RWPE2 (cell line): ENCODE data around the gene FAM204A.

Experiments
- ATAC-seq: fragments of 200-7000 bp; cut with Tn5 transposase; 3 replicates; pipeline ENCODE4 v1.9.1; 2021; ENCODE audit warnings: low read depth
- DNase-seq: peaks from one replicate; pipeline ENCODE4 v3.0.0-alpha.2; 2020; ENCODE audit warnings: low spot score
- H3K27ac ChIP-seq: fragments of 450-650 bp; 2 replicates; pipeline ENCODE4 v1.5.1; 2017; ENCODE audit warnings: mild to moderate bottlenecking; ENCODE audit not compliant: poor library complexity, severe bottlenecking
- H3K27me3 ChIP-seq: fragments of 250-450 bp; sonication (Bioruptor Pico); 2 replicates; pipeline ENCODE4 v1.5.1; 2021; ENCODE audit warnings: mild to moderate bottlenecking, moderate library complexity; ENCODE audit not compliant: insufficient read depth, poor library complexity, severe bottlenecking
- H3K36me3 ChIP-seq: fragments of 250-450 bp; sonication (Bioruptor Pico); 2 replicates; pipeline ENCODE4 v1.5.1; 2020; ENCODE audit warnings: low read depth, mild to moderate bottlenecking, moderate library complexity
- H3K4me1 ChIP-seq: fragments of 250-450 bp; sonication (Bioruptor Pico); 2 replicates; pipeline ENCODE4 v1.5.1; 2021; ENCODE audit warnings: mild to moderate bottlenecking, moderate library complexity; ENCODE audit not compliant: insufficient read depth, poor library complexity, severe bottlenecking
- H3K4me3 ChIP-seq: fragments of 250-450 bp; sonication (Bioruptor Pico); 2 replicates; pipeline ENCODE4 v1.5.1; 2021; ENCODE audit warnings: mild to moderate bottlenecking, moderate library complexity; ENCODE audit not compliant: severe bottlenecking
- H3K9me3 ChIP-seq: fragments of 250-450 bp; sonication (Bioruptor Pico); 2 replicates; pipeline ENCODE4 v1.5.1; 2021; ENCODE audit warnings: mild to moderate bottlenecking, moderate library complexity; ENCODE audit not compliant: severe bottlenecking
- TF ChIP-seq, protein P1 (sequence below): fragments of 450-650 bp; IDR thresholded peaks from one replicate; pipeline ENCODE4 v1.5.1; 2017; ENCODE audit warnings: mild to moderate bottlenecking, moderate library complexity; ENCODE audit not compliant: poor library complexity, severe bottlenecking

Gene FAM204A

DNA sequence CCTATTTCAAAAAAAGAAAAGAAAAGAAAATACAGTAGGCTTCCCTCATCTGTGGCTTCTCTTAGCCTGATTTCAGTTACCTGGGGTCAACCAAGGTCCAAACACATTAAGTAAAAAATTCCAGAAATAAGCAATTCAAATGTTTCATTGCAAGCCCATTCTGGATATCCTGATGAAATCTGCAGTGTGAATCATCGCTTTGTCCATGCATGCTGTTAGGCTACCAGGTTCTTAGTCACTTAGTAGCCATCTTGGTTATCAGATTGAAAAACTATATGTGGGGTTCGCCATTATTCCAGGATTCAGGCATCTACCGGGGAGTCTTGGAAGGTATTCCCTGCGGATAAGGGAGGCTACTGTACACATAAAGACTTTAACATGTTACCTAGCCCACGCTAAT lies 991 bp upstream of the FAM204A start:
- peak; percentile 49; the same call in 2 of the 3 replicates for ATAC-seq
- no peaks in the 10 kb centered on the region for H3K9me3 ChIP-seq
- H3K36me3 ChIP-seq = peaks cover 18% of the 10 kb centered on the region
- H3K4me3 ChIP-seq = no peak overlapping the region
- TF ChIP-seq, protein P1, sequence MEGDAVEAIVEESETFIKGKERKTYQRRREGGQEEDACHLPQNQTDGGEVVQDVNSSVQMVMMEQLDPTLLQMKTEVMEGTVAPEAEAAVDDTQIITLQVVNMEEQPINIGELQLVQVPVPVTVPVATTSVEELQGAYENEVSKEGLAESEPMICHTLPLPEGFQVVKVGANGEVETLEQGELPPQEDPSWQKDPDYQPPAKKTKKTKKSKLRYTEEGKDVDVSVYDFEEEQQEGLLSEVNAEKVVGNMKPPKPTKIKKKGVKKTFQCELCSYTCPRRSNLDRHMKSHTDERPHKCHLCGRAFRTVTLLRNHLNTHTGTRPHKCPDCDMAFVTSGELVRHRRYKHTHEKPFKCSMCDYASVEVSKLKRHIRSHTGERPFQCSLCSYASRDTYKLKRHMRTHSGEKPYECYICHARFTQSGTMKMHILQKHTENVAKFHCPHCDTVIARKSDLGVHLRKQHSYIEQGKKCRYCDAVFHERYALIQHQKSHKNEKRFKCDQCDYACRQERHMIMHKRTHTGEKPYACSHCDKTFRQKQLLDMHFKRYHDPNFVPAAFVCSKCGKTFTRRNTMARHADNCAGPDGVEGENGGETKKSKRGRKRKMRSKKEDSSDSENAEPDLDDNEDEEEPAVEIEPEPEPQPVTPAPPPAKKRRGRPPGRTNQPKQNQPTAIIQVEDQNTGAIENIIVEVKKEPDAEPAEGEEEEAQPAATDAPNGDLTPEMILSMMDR = no peak
- peak overlapping the region; percentile 44 for H3K27ac ChIP-seq
- H3K27me3 ChIP-seq = no peaks in the 10 kb centered on the region
- H3K4me1 ChIP-seq = peaks cover 16% of the 10 kb centered on the region
- no peak for DNase-seq

DNA sequence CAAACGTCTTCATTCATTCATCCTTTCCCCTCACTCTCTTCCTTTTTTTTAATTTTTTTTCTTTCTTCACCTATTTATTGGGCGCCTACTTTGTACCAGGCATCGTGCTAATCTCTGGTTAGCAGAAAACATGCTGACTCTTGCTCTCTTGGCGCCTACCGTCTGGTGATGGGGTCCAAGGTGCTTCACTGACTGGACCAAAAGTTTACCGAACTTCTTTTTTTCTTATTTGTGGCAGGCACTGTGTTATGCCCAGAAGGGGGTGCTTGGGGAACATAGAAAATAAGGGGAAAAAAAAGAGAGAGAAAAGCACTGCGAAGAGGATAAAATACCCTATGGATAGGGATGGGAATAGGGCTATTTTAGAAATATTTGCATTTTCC lies 505 bp upstream of the FAM204A start:
- TF ChIP-seq, protein P1 = no peak
- ATAC-seq = no peak
- Histone ChIP-seq H3K27ac (peak overlapping the region; percentile 44), H3K9me3 (no peaks in the 10 kb centered on the region), H3K4me1 (peaks cover 16% of the 10 kb centered on the region), H3K27me3 (no peaks in the 10 kb centered on the region), H3K4me3 (peak overlapping the region; percentile 94), H3K36me3 (peaks cover 23% of the 10 kb centered on the region)
- no peak for DNase-seq

DNA sequence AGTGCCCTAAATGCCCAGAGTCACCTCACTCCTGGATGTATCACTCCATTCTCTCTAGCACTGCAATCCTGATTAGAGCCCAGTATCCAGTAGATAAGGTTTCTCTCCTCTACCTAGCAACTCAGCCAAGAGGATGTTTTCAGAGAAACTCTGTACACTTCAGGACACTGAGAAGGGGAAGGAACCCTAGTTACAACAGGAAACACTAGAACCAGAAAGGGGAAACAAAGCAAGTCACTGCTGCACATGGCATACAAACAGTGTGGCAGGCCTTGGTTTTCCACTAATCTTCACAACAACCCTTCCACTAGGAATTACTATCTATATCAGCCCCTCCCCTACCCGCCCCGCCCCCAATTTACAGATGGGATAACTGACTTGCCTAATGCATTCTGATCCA lies 1.6 kb downstream of the FAM204A start:
- no peak overlapping the region for H3K4me3 ChIP-seq
- H3K9me3 ChIP-seq = no peaks in the 10 kb centered on the region

DNA sequence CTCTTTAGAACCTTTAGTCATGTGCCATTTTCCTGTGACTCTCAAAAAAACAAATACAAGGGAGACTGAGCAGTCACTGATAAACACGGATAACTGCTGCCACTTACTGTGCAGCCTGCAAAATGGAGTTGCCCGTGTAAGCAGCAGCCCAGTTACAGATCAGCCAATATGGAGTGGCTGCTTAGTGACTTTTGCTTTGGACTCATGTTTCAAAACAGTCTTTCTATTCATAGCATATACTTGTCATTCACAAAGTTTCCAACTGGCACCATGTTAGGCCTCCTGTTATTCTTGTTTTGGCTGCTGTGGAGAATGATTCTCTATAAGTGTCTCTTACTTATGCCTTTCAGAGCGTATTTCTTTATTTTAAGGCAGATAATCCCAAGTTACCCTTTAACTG lies 3.0 kb downstream of the FAM204A start:
- H3K4me3 ChIP-seq = no peak overlapping the region
- TF ChIP-seq, protein P1 = no peak
- ATAC-seq (no peak), DNase-seq (no peak)
- no peaks in the 10 kb centered on the region for H3K27me3 ChIP-seq
- no peak overlapping the region for H3K27ac ChIP-seq
- H3K9me3 ChIP-seq = no peaks in the 10 kb centered on the region
- peaks cover 16% of the 10 kb centered on the region for H3K4me1 ChIP-seq
- H3K36me3 ChIP-seq = peaks cover 58% of the 10 kb centered on the region

More for the DNA sequence above, 1.6 kb downstream of the FAM204A start:
- Histone ChIP-seq H3K36me3 (peaks cover 44% of the 10 kb centered on the region), H3K27me3 (no peaks in the 10 kb centered on the region), H3K27ac (no peak overlapping the region), H3K4me1 (peaks cover 16% of the 10 kb centered on the region)
- DNase-seq (no peak), ATAC-seq (no peak)
- TF ChIP-seq, protein P1 = no peak

DNA sequence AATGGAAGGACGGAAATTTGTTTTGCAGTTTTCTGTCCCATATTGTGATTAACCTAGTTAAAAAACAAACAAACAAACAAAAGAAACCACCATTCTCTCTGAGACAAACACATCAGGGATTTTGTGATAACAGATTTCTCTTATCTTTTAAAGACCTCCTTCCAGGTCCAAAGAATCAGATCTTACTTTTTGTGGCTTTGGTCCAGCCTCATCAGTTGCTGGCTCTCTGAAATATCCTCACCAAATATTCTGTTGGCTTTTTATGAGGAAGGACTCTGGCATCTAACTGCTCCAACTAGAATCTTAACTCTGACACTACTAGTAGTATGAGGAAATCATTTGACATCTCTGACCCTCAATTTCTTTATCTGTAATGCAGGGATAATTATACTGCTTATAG lies 4.8 kb downstream of the FAM204A start:
- Histone ChIP-seq H3K4me3 (no peak overlapping the region), H3K27ac (no peak overlapping the region), H3K36me3 (peaks cover 76% of the 10 kb centered on the region), H3K9me3 (no peaks in the 10 kb centered on the region), H3K27me3 (no peaks in the 10 kb centered on the region), H3K4me1 (peaks cover 7% of the 10 kb centered on the region)
- DNase-seq (no peak), ATAC-seq (no peak)
- TF ChIP-seq, protein P1 = no peak
